Liver (tissue), 9 donors: ENCODE results near the gene MAN1A2. TPM values are rescaled to one million over a fixed set of nuclear protein-coding genes. Genes with fewer than 3 reads are reported as not detected.

ENCODE experiments used
- DNase-seq: peaks from one replicate; pipeline ENCODE4 v3.0.0-alpha.2; 2017; ENCODE audit warnings: low spot score
- H3K27ac ChIP-seq, 2 donors: one replicate each; pipeline ENCODE4 v1.7.0; 2013; ENCODE audit warnings: inconsistent platforms in 2 of 2, low read length in 2 of 2, control low read depth in 1 of 2, low read depth in 1 of 2, mild to moderate bottlenecking in 1 of 2
- H3K27me3 ChIP-seq, 4 donors: one replicate each; pipeline versions ENCODE4 v1.6.1 to v1.7.0; 2013; ENCODE audit warnings: low read length in 3 of 4, inconsistent platforms in 1 of 4, mild to moderate bottlenecking in 1 of 4, moderate library complexity in 1 of 4; ENCODE audit not compliant: control insufficient read depth in 4 of 4, insufficient read depth in 4 of 4
- H3K36me3 ChIP-seq, 4 donors: one replicate each; pipeline versions ENCODE4 v1.6.1 to v1.7.0; 2013; ENCODE audit warnings: low read length in 3 of 4, mild to moderate bottlenecking in 3 of 4, low read depth in 1 of 4, moderate library complexity in 1 of 4; ENCODE audit not compliant: control insufficient read depth in 4 of 4, insufficient read depth in 3 of 4
- H3K4me1 ChIP-seq, 4 donors: one replicate each; pipeline versions ENCODE4 v1.6.1 to v1.7.0; 2013; ENCODE audit warnings: low read length in 3 of 4, mild to moderate bottlenecking in 3 of 4, moderate library complexity in 1 of 4; ENCODE audit not compliant: control insufficient read depth in 4 of 4, insufficient read depth in 4 of 4
- H3K4me3 ChIP-seq, 3 donors: one replicate each; pipeline versions ENCODE4 v1.6.1 to v1.7.0; 2013; ENCODE audit warnings: low read length in 3 of 3, control low read depth in 1 of 3, low read depth in 1 of 3, mild to moderate bottlenecking in 1 of 3
- H3K9ac ChIP-seq, 2 donors: one replicate each; pipeline ENCODE4 v1.7.0; 2013; ENCODE audit warnings: low read length in 2 of 2, mild to moderate bottlenecking in 2 of 2, moderate library complexity in 2 of 2, control low read depth in 1 of 2, low read depth in 1 of 2
- H3K9me3 ChIP-seq, 4 donors: one replicate each; pipeline versions ENCODE4 v1.6.1 to v1.7.0; 2013; ENCODE audit warnings: low read length in 3 of 4; ENCODE audit not compliant: control insufficient read depth in 4 of 4
- ATF3 ChIP-seq: IDR thresholded peaks from 2 replicates; pipeline ENCODE4 v1.6.1; 2016; ENCODE audit warnings: antibody characterized with exemption
- CTCF ChIP-seq: fragments of 150-350 bp; IDR thresholded peaks from 2 replicates; pipeline ENCODE4 v1.5.1; 2017; ENCODE audit warnings: improper control_type of control experiment, low read depth, low read length; ENCODE audit not compliant: missing input control
- EGR1 ChIP-seq, 2 donors: IDR thresholded peaks; 2 replicates each; pipeline ENCODE4 v1.6.1; 2016 to 2018; ENCODE audit warnings: antibody characterized with exemption in 2 of 2, low read depth in 2 of 2
- FOXA1 ChIP-seq: IDR thresholded peaks from 2 replicates; pipeline ENCODE4 v1.6.1; 2016; ENCODE audit warnings: antibody characterized with exemption
- FOXA2 ChIP-seq: IDR thresholded peaks from 2 replicates; pipeline ENCODE4 v1.6.1; 2016; ENCODE audit warnings: antibody characterized with exemption
- JUND ChIP-seq, 2 donors: IDR thresholded peaks; 2 replicates each; pipeline ENCODE4 v1.6.1; 2016; ENCODE audit warnings: antibody characterized with exemption in 2 of 2
- RAD21 ChIP-seq, 2 donors: IDR thresholded peaks; 2 replicates each; pipeline ENCODE4 v1.6.1; 2016; ENCODE audit warnings: antibody characterized with exemption in 2 of 2, mild to moderate bottlenecking in 2 of 2
- REST ChIP-seq: IDR thresholded peaks from 2 replicates; pipeline ENCODE4 v1.6.1; 2016; ENCODE audit warnings: antibody characterized with exemption, mild to moderate bottlenecking
- RXRA ChIP-seq, 2 donors: IDR thresholded peaks; 2 replicates each; pipeline ENCODE4 v1.6.1; 2017 to 2018; ENCODE audit warnings: antibody characterized with exemption in 2 of 2, mild to moderate bottlenecking in 1 of 2
- ZBTB33 ChIP-seq: IDR thresholded peaks from 2 replicates; pipeline ENCODE4 v1.6.1; 2016; ENCODE audit warnings: antibody characterized with exemption
- WGBS: extraction: QIAGEN DNeasy Blood & Tissue Kit; methylation state at CpG from one replicate; pipeline ENCODE4 v1.1.7; 2013; 5-methylcytosine and 5-hydroxymethylcytosine counted together
- polyA plus RNA-seq, 2 donors: library from polyadenylated mRNA; stranded (reverse) in 1 of 2; unstranded in 1 of 2; fragments of 200-250 nt in 1 of 2; fragments of >200 nt in 1 of 2; fragmentation: Nextera tagmentation in 1 of 2; extraction: Ambion mirVana in 1 of 2; gene quantifications; one replicate each; pipeline versions ENCODE4 v1.2.1 to v1.2.3, GENCODE V29; 2013 to 2015
- total RNA-seq, 2 donors: library from RNA; depleted of rRNA; stranded (reverse); fragments of >200 nt; gene quantifications; one replicate each; pipeline ENCODE4 v1.2.3, GENCODE V29; 2014
- donor health status: healthy.
- donor health status: healthy.
- donor health status: healthy.
- donor health status: healthy.
- donor health status: healthy.

Gene MAN1A2
- total and polyA plus RNA-seq, 4 donors, result 10.9 to 58.7 (median 25.1) TPM

- 36% methylated on average over 1 of the region's 1 CpG for WGBS
- Histone ChIP-seq H3K9ac (no peak overlapping the region), H3K9me3 (no peaks in the 10 kb centered on the region), H3K27me3 (no peaks in the 10 kb centered on the region), H3K36me3 (no peaks in the 10 kb centered on the region), H3K4me3 (no peak overlapping the region), H3K27ac (no peak overlapping the region), H3K4me1 (peaks cover 0 to 5% (median 0%) of the 10 kb centered on the region in 4 donors)
- TF ChIP-seq JUND (IDR thresholded peaks at IDR 0.05) (no peak), EGR1 (IDR thresholded peaks at IDR 0.05; ENCODE audit: low read depth in 2 of 2) (no peak), CTCF (no peak), FOXA2 (no peak), FOXA1 (no peak), ATF3 (no peak)
- DNase-seq, result no peak
Measured at GRCh38 chr1:117433943-117434342, 66.7 kb downstream of the MAN1A2 start.

GRCh38 chr1:117436513-117436912 lies 69.3 kb downstream of the MAN1A2 start:
- Histone ChIP-seq H3K4me3 (no peak overlapping the region), H3K27me3 (no peaks in the 10 kb centered on the region), H3K9me3 (no peaks in the 10 kb centered on the region), H3K4me1 (peaks cover 0 to 5% (median 0%) of the 10 kb centered on the region in 4 donors), H3K9ac (no peak overlapping the region), H3K36me3 (no peaks in the 10 kb centered on the region), H3K27ac (no peak overlapping the region)
- no peak for TF ChIP-seq FOXA2
- TF ChIP-seq REST, result no peak
- TF ChIP-seq ZBTB33, result no peak
- TF ChIP-seq RXRA (IDR thresholded peaks at IDR 0.05), result no peak
- no peak for TF ChIP-seq ATF3
- TF ChIP-seq RAD21 (IDR thresholded peaks at IDR 0.05), result no peak
- DNase-seq, result no peak
- 95% methylated on average over 1 of the region's 1 CpG for WGBS
